SK-N-SH treated with all-trans-retinoic acid at 6 μM for 48 hours (cell line): ENCODE measurements around the gene CDK6.

Experiments used
- ATAC-seq: fragments of 200-7000 bp; cut with Tn5 transposase; 3 replicates; pipeline ENCODE4 v1.9.1; 2020; ENCODE audit warnings: mild to moderate bottlenecking, moderate library complexity
- ARNTL ChIP-seq: fragments of 450-650 bp; formaldehyde crosslinking; IDR thresholded peaks from 2 replicates; pipeline ENCODE4 v1.5.0; 2020; ENCODE audit warnings: low read depth, mild to moderate bottlenecking, moderate library complexity, borderline replicate concordance
- BACH2 ChIP-seq: fragments of 250-450 bp; sonication (Bioruptor Pico); IDR thresholded peaks from 2 replicates; pipeline ENCODE4 v1.9.0; 2021; ENCODE audit warnings: mild to moderate bottlenecking, borderline replicate concordance
- CSDC2 ChIP-seq: fragments of 250-450 bp; sonication (Bioruptor Pico); IDR thresholded peaks from 2 replicates; pipeline ENCODE4 v1.5.0; 2020; ENCODE audit warnings: mild to moderate bottlenecking, moderate library complexity
- ESRRG ChIP-seq: fragments of 250-450 bp; sonication (Bioruptor Pico); IDR thresholded peaks from 2 replicates; pipeline ENCODE4 v1.6.1; 2021; ENCODE audit warnings: mild to moderate bottlenecking
- GLIS3 ChIP-seq: fragments of 250-450 bp; sonication (Bioruptor Pico); IDR thresholded peaks from 2 replicates; pipeline ENCODE4 v1.5.0; 2020; ENCODE audit warnings: mild to moderate bottlenecking, moderate library complexity
- ISL1 ChIP-seq: fragments of 250-450 bp; sonication (Bioruptor Pico); IDR thresholded peaks from 2 replicates; pipeline ENCODE4 v2.1.2; 2022; ENCODE audit warnings: mild to moderate bottlenecking, moderate library complexity
- OSR1 ChIP-seq: fragments of 250-450 bp; sonication (Bioruptor Pico); IDR thresholded peaks from 2 replicates; pipeline ENCODE4 v1.8.0; 2022; ENCODE audit warnings: moderate library complexity, mild to moderate bottlenecking, inconsistent platforms
- PATZ1 ChIP-seq: fragments of 250-450 bp; sonication (Bioruptor Pico); IDR thresholded peaks from 2 replicates; pipeline ENCODE4 v1.8.0; 2020; ENCODE audit warnings: mild to moderate bottlenecking, moderate library complexity, borderline replicate concordance
- POU6F1 ChIP-seq: fragments of 250-450 bp; sonication (Bioruptor Pico); IDR thresholded peaks from 2 replicates; pipeline ENCODE4 v1.8.0; 2021; ENCODE audit warnings: low read depth, mild to moderate bottlenecking, moderate library complexity, borderline replicate concordance
- PPARA ChIP-seq: fragments of 250-450 bp; sonication (Bioruptor Pico); IDR thresholded peaks from 2 replicates; pipeline ENCODE4 v1.5.0; 2020; ENCODE audit warnings: mild to moderate bottlenecking, borderline replicate concordance
- RARB ChIP-seq: fragments of 250-450 bp; sonication (Bioruptor Pico); IDR thresholded peaks from 2 replicates; pipeline ENCODE4 v1.8.0; 2021; ENCODE audit warnings: mild to moderate bottlenecking, moderate library complexity
- SNAI2 ChIP-seq: fragments of 250-450 bp; sonication (Bioruptor Pico); IDR thresholded peaks from 2 replicates; pipeline ENCODE4 v1.5.0; 2020; ENCODE audit warnings: mild to moderate bottlenecking, moderate library complexity
- TCF4 ChIP-seq: fragments of 250-450 bp; sonication (Bioruptor Pico); IDR thresholded peaks from 2 replicates; pipeline ENCODE4 v1.8.0; 2021; ENCODE audit warnings: mild to moderate bottlenecking, moderate library complexity, borderline replicate concordance
- TOX ChIP-seq: fragments of 250-450 bp; sonication (Bioruptor Pico); IDR thresholded peaks from 2 replicates; pipeline ENCODE4 v1.8.0; 2021; ENCODE audit warnings: mild to moderate bottlenecking, moderate library complexity, borderline replicate concordance
- ZC3H10 ChIP-seq: fragments of 250-450 bp; sonication (Bioruptor Pico); IDR thresholded peaks from 2 replicates; pipeline ENCODE4 v1.5.1; 2021; ENCODE audit warnings: mild to moderate bottlenecking, moderate library complexity
- ZFP3 ChIP-seq: fragments of 250-450 bp; sonication (Bioruptor Pico); IDR thresholded peaks from 2 replicates; pipeline ENCODE4 v1.5.0; 2020; ENCODE audit warnings: mild to moderate bottlenecking, moderate library complexity
- ZFP30 ChIP-seq: fragments of 450-650 bp; formaldehyde crosslinking; IDR thresholded peaks from 2 replicates; pipeline ENCODE4 v1.5.0; 2022; ENCODE audit warnings: mild to moderate bottlenecking, moderate library complexity
- ZNF565 ChIP-seq: fragments of 450-650 bp; formaldehyde crosslinking; conservative IDR thresholded peaks from 2 replicates; pipeline ENCODE4 v1.5.0; 2020; ENCODE audit warnings: low read depth, mild to moderate bottlenecking, moderate library complexity
- ZNF70 ChIP-seq: fragments of 450-650 bp; formaldehyde crosslinking; IDR thresholded peaks from 2 replicates; pipeline ENCODE4 v1.5.0; 2020; ENCODE audit warnings: mild to moderate bottlenecking, moderate library complexity
- TF ChIP-seq, protein P1 (sequence below): fragments of 250-450 bp; sonication (Bioruptor Pico); IDR thresholded peaks from 2 replicates; pipeline ENCODE4 v1.5.1; 2021; ENCODE audit warnings: mild to moderate bottlenecking, moderate library complexity

The CDK6 gene

DNA sequence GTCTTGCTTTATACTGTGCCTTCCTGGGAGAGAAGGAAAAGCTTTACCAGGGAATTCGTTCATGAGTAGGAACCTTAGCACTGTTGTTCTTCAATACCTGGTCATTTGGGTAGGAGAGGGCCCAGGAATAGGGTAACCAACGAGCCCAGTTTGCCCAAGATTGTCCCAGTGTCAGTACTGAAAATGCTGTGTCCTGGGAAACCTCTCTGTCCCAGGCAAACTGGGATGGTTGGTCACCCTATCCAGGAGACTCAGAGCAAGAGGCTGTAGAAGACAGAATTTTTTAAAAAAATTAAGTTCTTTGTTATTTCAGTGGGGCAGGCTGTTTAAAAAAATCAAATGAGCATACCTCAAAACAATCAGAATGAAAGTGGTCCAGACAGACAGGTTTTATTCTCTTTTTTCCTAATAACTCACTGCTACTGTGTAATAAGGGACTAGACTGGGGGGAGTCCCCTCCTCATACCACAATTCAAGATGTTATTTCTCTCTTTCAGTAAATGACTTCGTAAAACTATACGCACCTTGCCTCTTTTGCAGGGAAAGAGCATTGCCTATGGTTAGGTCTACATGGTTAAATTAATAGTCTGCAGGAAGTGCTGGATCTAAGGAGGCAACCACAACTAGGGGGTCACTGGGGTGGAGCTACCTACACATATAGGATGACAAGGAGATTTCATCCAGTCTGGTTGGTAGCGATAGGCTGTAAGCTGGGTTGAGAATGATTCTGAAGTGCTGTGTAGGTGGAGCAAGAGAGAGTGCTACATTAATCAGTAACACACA lies 205.1 kb downstream of the CDK6 start:
- ATAC-seq, result no peak
- no peak for TF ChIP-seq PPARA
- no peak for TF ChIP-seq ISL1
- TF ChIP-seq, protein P1, sequence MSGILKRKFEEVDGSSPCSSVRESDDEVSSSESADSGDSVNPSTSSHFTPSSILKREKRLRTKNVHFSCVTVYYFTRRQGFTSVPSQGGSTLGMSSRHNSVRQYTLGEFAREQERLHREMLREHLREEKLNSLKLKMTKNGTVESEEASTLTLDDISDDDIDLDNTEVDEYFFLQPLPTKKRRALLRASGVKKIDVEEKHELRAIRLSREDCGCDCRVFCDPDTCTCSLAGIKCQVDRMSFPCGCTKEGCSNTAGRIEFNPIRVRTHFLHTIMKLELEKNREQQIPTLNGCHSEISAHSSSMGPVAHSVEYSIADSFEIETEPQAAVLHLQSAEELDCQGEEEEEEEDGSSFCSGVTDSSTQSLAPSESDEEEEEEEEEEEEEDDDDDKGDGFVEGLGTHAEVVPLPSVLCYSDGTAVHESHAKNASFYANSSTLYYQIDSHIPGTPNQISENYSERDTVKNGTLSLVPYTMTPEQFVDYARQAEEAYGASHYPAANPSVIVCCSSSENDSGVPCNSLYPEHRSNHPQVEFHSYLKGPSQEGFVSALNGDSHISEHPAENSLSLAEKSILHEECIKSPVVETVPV (CRISPR knock-in tag), result no peak
- no peak for TF ChIP-seq ZC3H10 (CRISPR knock-in tag)
- no peak for TF ChIP-seq TCF4 (CRISPR knock-in tag)
- no peak for TF ChIP-seq ZNF70 (CRISPR knock-in tag)
- no peak for TF ChIP-seq RARB (CRISPR knock-in tag)
- no peak for TF ChIP-seq SNAI2 (CRISPR knock-in tag)

- TF ChIP-seq ZFP3, result no peak
- no peak for TF ChIP-seq TCF4 (CRISPR knock-in tag)
- no peak for TF ChIP-seq PATZ1
- TF ChIP-seq ARNTL (CRISPR knock-in tag), result no peak
- TF ChIP-seq ZC3H10 (CRISPR knock-in tag), result no peak
- no peak for TF ChIP-seq ZFP30 (CRISPR knock-in tag)
- TF ChIP-seq ISL1, result no peak
- TF ChIP-seq ZNF565 (CRISPR knock-in tag), result no peak
- no peak for TF ChIP-seq OSR1 (CRISPR knock-in tag)
- TF ChIP-seq BACH2 (CRISPR knock-in tag), result no peak
- no peak for TF ChIP-seq GLIS3 (CRISPR knock-in tag)
- no peak for ATAC-seq
These were observed 206.6 kb downstream of the CDK6 start for GRCh38 chr7:92629779-92630178.

DNA sequence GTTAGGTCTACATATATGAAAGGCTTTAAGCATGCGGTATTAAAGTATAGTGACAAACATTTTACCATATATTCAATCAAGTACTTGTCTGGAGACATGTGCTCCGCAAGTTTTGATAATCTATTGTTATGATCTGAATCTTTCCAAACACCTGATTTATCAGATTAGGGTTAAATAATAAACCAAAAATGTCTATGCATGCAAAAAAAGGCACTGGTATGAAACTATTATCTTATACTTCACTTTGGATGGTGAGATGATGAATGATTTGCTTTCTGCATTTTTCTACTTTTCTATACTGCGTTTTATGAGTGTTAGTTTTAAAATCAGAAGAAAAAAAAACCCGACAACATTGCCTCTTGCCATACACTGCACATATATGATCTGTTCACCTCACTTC lies 208.4 kb downstream of the CDK6 start:
- no peak for TF ChIP-seq RARB (CRISPR knock-in tag)
- TF ChIP-seq PATZ1, result no peak
- TF ChIP-seq CSDC2 (CRISPR knock-in tag), result no peak
- TF ChIP-seq BACH2 (CRISPR knock-in tag), result no peak
- no peak for TF ChIP-seq ZFP30 (CRISPR knock-in tag)
- TF ChIP-seq GLIS3 (CRISPR knock-in tag), result no peak
- TF ChIP-seq ESRRG (CRISPR knock-in tag), result no peak
- TF ChIP-seq TOX, result no peak
- TF ChIP-seq, protein P1 (CRISPR knock-in tag), result no peak
- no peak for TF ChIP-seq ZNF70 (CRISPR knock-in tag)
- no peak for TF ChIP-seq POU6F1
- no peak for TF ChIP-seq ISL1
- no peak for TF ChIP-seq ARNTL (CRISPR knock-in tag)
- ATAC-seq, result no peak
